Stimulated activated CD4-positive, alpha-beta T cell treated with anti-CD3 and anti-CD28 coated beads, Interleukin-1b, Interleukin-23, amount 100 ng/mL, for 1 hour (primary cell): ENCODE measurements around the gene RASSF4.

ENCODE experiments used
- DNase-seq, 2 donors: peaks; one replicate each; pipeline ENCODE4 v3.0.0-alpha.2; 2020; ENCODE audit warnings: low read depth in 2 of 2

The RASSF4 gene

DNA sequence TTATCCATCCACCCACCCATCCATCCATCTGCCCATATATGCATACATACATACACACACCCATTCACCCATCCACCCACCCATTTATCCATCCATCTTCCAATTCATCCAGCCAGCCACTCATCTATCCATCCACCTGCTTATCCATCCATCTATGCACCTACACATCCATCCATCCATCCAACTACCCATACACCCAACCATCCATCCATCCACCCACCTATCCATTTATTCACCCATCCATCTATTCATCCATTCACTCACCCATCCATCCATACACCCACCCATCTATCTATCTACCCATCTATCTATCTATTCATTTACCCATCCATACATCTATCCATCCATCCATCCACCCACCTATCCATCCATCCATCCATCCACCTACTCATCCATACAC, 31.1 kb upstream of the RASSF4 start:
- DNase-seq, result no peak

- no peak for DNase-seq
Observed at GRCh38 chr10:44929356-44930255, 30.0 kb upstream of the RASSF4 start.

GRCh38 chr10:44930904-44931620, 28.5 kb upstream of the RASSF4 start:
- DNase-seq, result no peak

DNA sequence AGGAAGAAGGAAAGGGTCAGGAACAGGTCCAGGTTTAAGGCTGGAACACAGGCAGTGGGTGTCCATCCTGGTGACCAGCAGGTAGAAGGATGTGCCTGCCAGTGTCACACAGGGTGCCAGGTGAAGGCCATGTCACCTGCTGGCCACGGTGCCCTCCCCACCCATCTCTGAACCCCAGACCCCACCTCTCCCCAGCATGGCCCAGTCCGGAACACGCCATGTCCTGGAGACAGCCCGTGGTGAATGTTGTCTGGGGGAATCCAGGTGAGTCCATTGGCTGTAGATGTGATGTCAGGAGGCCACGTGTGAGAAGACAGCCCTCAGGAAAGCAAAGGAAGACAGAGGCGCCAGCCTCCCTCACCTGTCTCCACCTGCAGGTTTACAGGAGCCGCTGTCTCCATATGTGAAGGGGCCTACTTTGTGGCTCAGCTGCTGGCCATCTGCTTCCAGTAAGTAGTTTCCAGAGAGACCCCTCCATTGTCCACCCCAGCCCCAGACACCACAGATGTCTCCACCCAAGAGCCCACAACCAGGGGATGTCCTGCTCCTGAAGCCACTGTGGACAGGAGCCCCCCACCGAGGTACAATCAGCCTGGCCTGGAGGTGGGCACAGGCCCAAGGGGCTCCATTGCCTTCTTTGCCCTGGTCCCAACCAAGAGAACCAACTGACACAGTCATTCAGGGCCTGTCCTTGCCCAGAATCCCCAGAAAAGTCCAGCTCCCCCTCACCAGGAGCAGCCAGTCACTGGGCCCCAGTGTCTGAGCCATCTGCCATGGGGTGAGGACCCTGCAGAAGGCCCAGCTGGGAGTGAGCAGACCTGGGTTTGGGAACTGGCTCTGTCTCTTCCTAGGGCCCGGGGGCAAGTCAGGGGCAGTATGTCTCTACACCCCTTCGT, 27.7 kb upstream of the RASSF4 start:
- no peak for DNase-seq

DNA sequence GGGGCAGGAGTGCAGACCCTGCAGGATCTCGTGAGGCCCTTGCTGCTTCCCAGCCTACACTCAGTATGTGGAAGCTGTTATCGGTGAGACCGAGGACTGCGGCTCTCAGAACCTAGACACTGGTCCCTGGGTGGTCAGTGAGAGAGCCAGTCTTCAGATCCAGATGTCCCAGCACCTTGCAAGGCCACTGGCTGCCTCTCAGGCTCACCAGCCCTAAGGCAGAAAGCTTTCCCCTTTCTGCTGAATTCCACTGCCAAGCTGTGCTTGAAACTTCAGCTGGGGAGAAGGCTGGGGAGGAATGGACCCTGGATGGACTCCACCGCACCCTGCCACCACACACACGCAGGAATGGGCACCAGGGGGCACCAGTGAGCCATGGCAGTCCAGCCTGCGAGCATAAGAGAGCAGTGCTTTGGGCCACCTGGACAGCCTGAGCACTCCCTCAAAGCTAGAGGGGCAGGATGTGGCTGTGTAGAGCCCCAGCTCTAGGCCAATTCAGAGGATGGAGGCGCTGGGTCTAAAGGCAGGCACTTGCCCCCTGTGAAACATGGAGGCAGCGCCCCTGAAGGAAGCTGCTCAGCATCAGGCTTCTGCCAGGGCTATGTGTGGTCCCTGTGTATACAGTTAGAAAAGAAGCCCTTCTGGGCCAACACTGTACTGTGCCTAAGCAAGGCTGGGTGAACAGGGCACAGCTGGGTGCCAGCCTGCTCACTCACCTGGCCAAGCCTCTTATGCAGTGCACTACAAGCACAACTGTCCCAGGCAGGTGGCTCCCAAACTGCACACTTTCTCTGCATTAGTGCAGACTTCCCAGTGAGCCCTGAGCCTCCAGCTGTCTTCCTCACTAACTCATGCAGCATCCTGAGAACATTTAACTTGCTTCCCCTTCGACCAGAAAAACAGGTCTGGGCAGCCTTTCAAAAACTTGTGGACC, 26.8 kb upstream of the RASSF4 start:
- peak; percentile 50 to 73 for DNase-seq

DNA sequence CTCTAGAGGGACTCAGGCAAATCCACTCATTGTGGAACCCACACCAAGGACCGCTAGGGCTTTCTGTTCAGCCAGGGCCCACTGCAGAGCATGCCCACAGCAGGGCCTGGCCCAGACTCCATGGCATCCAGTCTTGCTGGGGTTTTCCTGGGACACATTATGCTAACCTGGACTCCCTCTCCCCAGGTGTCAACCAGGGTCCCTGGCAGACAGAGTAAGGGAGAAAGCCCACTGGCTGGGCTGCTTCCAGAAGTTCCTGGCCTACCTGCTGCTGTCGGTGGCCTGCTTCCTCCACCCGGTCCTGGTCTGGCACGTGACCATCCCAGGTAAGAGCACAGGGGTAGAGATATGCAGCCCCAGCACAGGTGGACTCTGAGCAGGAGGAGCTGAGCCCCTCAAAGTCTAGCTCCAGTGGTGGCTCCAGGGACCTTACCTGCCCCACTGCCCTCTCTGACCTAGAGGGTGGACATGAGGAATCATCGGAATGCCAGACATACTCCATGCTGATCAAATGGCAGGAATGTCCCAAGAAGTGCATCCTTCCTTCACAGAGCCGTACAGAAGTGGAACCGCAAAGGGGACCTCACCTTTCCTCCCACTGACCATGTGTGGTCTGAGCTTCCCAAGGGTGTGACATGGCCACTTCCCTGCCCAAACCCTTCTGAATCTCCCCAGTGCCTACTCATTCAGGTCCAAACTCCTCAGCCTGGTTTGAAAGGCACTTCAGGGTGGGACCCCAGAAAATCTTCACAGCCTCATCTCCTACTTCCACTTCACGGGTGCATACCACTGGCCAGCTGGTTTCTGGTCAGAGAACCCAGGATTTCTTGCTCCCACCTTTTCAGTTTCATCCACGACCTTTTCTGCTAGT, 25.9 kb upstream of the RASSF4 start:
- no peak for DNase-seq

DNA sequence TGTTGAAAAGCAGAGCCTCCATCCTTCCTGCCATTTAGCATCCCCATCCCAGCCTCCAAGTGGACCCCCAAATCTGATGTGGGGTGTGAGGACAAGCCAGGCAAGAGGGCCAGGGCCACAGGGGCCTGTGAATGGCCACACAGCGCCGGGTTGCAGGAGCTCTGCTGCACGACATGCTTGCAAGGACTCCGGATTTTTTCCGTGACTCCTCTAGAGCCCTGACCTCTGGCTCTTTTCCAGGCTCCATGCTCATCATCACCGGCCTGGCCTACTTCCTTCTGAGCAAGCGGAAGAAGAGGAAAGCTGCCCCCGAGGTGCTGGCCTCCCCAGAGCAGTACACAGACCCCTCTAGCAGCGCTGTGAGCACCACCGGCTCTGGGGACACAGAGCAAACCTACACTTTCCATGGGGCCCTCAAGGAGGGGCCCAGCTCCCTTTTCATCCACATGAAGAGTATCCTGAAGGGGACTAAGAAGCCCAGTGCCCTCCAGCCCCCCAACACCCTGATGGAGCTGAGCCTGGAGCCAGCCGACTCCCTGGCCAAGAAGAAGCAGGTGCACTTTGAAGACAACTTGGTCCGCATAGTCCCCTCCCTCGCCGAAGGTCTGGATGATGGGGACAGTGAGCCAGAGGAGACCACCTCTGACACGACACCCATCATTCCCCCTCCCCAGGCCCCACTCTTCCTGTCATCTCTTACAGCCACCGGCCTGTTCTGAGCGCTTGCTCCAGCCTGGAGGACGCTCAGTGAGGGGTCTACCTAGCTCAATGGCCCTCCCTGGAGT, 25.0 kb upstream of the RASSF4 start:
- DNase-seq, result no peak

DNA sequence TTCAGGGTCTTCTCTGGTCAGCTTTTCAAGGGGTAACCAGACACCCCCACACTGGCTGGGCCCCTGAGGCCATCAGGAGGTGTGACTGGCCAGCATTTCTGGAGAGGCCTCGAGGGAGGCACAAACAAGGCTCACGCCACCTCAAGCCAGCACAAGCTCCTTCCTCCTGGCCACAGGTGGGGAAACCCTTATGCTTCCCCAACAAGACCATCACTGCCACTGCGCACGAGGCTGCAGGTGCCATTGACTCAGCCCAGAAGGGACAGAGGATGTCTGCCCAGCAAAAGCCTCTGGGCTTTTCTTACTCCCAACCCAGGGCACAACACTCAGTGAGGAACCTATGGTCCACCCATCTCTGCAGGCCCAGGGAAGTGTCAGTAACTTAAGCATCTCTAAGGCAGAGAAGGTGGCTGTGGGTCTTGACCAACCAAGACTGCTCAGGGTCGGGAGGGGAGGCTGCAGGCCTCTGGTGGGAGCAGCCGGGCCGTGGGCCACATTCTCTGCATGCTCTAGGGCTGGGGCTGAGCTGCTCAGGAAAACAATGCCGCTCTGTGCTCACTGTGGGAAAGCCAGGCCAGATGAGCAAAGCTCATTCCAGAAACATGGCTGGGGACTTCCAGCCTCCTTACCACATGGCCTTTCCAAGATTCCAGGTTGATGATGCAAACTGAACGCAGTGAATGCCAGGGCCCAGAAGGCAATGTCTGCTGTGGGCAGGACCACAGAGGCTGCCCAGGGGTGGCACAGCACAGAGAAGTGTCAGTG, 24.2 kb upstream of the RASSF4 start:
- DNase-seq, result no peak

- DNase-seq, result no peak
Observed at GRCh38 chr10:44935966-44936295, 23.7 kb upstream of the RASSF4 start.

DNA sequence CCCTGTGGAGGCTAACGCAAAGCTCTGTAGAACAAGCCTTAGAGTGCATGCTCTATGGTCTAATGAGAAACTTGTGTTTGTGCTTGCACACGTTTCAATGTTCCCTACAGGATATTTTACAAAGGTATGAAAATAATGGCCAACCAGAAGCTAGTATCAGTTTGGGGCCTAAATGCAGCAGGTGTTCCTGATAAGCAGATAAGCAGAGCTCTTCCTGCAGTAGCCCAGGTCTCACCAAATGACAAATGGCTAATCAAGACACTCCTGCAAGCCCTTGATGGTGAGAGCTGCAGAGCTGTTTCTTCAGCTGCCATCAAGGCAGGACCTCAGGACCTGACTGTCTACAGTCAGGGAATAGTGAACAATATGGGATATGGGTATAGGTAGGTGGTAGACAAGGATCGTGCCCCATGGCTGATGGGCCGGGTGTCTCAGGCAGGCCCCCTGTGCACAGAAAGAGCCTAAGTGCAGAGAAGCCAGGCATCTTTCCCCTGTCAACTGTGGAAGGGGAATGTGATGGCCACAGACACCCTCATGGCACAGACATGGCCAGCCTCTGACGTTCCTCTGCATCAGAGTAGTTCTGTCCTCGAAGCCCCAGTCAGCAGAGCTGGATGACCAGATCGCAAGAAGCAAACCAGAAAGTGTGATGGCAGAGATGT, 23.2 kb upstream of the RASSF4 start:
- DNase-seq, result no peak

- no peak for DNase-seq
Observed at GRCh38 chr10:44937196-44938005, 22.2 kb upstream of the RASSF4 start.

DNA sequence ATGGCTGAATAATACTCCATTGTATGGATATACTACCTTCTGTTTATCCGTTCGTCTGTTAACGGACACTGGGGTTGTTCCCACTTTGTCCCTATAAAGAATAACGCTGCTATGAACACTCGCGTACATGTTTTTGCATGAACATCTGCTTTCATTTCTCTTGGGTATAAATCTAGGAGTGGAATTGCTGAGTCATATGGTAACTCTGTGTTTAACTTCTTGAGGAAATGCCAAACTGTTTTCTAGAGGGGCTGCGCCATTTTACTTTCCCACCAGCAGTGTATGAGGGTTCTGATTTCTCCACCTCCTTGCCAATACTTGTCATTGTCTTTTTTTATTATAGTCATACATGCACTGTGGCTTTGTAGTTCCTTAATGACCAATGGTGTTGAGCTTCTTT, 20.6 kb upstream of the RASSF4 start:
- no peak for DNase-seq

- no peak for DNase-seq
Observed at GRCh38 chr10:44939691-44940401, 19.8 kb upstream of the RASSF4 start.

DNA sequence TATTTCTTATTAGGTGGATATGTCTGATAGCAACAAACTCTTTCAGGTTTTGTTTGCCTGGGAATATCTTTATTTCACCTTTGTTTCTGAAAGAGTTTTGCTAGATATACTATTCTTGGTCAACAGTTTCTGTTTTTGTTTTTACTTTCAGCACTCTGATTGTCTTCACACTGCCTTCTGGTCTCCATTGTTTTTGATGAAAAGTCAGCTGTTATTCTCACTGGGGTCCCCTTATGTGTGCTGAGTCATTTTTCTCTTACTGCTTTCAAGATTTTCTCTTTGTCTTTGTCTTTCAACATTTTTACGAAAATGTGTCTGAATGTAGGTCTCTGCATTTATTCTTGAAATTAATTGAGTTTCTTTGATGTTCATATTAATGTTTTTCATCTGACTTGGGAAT, 15.2 kb upstream of the RASSF4 start:
- no peak for DNase-seq

DNA sequence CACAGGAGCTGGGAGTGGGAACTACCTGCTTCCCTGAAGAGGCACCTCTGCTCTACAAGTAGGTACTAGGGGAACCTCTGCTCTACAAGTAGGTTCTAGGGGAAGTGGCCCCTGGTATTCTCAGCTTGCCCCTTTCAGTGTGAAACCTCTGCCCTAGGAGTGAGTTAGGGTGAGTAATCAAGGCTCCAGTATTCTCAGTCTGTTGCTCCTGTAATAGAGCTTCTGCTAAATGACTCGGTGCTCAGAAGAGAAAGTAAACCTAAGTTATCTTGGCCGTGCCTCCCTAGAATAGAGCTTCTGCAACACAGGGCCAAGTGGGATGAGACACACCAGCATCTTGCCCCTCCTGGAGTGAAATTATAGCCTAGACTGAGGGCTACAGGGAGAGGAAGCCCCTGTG, 13.4 kb upstream of the RASSF4 start:
- DNase-seq, result no peak

DNA sequence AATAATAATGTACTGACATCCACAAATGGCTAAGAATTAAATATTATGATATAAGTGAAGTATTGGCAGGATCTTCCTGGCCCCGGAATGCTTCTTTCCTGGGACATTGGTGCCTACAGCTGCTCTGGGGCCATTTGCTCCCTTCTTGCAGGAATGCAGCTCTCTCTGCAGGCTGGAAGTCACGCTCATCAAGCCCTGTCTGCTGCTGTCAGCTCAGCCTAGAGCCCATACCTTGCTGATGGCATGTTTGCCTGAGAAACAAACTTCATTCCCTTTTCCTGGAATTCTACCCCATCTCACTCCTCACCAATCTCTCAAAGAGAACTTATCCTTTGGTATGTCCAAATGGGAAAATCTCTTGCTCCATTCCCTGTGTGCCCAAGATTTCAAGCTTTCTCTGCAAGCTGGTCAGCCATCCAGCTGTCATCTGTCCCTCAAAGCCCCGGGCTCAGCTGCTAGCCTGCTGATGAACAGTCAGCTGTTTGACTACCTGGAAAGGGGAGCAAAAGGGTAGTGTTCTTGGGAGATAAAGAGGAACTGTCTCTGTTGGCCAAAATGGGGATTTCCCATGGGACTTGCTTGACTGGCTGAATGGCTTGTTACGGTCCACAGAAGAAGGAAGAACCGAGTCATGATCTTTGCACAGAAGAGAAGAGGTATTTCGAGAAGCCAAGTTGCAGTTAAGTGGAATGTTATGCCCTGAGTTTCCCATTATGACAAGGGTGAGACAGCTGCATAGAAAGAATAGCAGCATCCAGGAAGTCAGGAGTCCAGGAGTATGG, 12.0 kb upstream of the RASSF4 start:
- DNase-seq, result no peak
